Measurements from ENCODE around the gene CACNA1C. TPM values are rescaled to one million over a fixed set of nuclear protein-coding genes. Genes with fewer than 3 reads are reported as not detected.

CACNA1C gene
- total and polyA plus RNA-seq, 8 donors = 0.31 to 55.8 (median 7.2) TPM

DNA sequence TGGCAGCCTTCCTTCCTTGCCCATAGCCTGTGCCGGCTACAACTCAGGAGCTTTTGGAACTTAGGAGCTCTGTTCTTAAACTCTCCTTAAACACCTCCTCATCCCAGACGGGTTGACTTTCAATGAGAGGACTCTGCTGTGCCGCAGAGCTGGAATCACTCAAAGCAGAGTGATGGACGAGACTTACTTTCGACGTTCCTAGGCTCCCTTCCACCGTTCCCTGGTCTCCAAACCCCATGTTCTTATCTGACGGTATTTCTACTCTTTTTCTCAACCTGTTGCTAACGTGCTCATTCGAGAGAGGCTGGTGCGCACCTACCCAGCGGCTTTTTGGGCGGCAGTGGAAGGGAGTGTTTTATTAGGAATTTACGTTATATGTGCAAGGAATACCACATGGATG is 232.7 kb downstream of the CACNA1C start:
- Histone ChIP-seq H3K4me3 (no peak overlapping the region), H3K27ac (peak overlapping the region in 2 of 5 donors; percentile 56 to 82), H3K27me3 (no peaks in the 10 kb centered on the region), H3K36me3 (no peaks in the 10 kb centered on the region), H3K9me3 (no peaks in the 10 kb centered on the region), H3K4me1 (peaks cover 0 to 72% (median 42%) of the 10 kb centered on the region in 4 donors)
- 89 to 94% (median 92%) methylated on average over 14 of the region's 14 CpGs for WGBS, 5 donors
- intact Hi-C loops (cut with DNase I; ENCODE audit: low total_unique reads) = no loop called here
- no peak for DNase-seq
- no peak for TF ChIP-seq EP300 (IDR thresholded peaks at IDR 0.05)
- TF ChIP-seq POLR2A (IDR thresholded peaks at IDR 0.05) = no peak
- TF ChIP-seq, protein P1, sequence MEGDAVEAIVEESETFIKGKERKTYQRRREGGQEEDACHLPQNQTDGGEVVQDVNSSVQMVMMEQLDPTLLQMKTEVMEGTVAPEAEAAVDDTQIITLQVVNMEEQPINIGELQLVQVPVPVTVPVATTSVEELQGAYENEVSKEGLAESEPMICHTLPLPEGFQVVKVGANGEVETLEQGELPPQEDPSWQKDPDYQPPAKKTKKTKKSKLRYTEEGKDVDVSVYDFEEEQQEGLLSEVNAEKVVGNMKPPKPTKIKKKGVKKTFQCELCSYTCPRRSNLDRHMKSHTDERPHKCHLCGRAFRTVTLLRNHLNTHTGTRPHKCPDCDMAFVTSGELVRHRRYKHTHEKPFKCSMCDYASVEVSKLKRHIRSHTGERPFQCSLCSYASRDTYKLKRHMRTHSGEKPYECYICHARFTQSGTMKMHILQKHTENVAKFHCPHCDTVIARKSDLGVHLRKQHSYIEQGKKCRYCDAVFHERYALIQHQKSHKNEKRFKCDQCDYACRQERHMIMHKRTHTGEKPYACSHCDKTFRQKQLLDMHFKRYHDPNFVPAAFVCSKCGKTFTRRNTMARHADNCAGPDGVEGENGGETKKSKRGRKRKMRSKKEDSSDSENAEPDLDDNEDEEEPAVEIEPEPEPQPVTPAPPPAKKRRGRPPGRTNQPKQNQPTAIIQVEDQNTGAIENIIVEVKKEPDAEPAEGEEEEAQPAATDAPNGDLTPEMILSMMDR (IDR thresholded peaks at IDR 0.05) = no peak
- TF ChIP-seq POLR2AphosphoS5 (IDR thresholded peaks at IDR 0.05) = no peak

DNA sequence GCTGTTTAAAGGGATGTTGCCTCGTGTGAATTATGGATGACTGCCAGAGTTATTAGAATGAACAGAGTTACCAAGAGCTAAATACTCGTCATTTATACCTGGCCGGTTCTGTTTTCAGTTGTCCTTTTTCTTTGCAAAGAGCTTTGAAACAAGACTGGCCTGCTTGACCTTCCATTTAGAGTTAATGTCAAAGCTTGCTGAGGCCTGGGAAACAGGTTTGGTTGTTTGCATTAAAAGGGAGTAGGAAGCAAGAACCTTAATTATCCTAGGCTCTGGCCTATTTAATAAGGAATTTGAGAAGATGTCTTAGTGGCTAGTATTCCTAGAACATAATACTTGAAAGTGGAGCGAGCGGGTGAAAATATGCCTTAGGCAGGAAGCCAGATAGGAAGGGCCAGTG is 233.3 kb downstream of the CACNA1C start:
- H3K4me3 ChIP-seq = no peak overlapping the region
- peaks cover 0 to 72% (median 42%) of the 10 kb centered on the region in 4 donors for H3K4me1 ChIP-seq

DNA sequence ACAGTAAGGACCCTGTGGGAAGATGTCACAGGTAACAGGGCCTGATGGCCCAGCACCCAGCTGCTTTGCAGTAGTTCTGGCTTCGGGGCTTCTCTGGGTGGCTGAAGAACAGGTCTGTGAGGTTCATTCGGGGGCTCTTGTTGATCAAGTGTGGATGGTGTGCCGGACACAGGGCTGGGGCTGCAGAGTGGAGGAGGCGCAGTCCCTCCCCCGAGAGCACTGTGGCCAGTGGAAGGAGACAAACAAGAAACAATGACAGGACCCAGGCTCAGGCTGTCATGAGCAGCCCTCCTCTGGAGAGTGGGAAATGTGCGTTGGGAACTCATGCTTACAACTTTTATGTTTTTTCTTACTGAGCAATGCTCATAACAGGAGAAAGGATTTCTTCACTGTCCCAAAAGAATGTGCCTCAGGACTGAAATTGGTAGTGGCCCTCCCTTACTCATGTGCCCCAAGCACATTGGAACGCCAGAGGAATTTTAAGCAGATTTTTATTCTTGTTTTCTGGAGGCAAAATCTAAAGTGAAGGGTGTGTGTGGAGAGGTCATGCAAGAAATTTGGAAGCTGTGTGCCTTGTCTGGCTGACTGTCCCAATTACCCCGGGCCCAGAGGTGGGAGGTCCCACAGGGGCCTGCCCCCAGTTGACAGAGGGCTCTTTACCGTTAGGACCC is 233.8 kb downstream of the CACNA1C start:
- no peak for DNase-seq
- 56 to 77% (median 74%) methylated on average over 9 of the region's 9 CpGs for WGBS, 5 donors
- H3K27ac ChIP-seq = peak overlapping the region; percentile 14 to 82 (median 56)
- H3K9me3 ChIP-seq = no peaks in the 10 kb centered on the region
- TF ChIP-seq POLR2AphosphoS5 (IDR thresholded peaks at IDR 0.05) (peak in 1 of 3 donors; percentile 29), POLR2A (IDR thresholded peaks at IDR 0.05) (no peak), EP300 (IDR thresholded peaks at IDR 0.05) (no peak)
- TF ChIP-seq, protein P1 (IDR thresholded peaks at IDR 0.05) = no peak
- intact Hi-C loops (cut with DNase I; ENCODE audit: low total_unique reads) = no loop called here
- no peaks in the 10 kb centered on the region for H3K27me3 ChIP-seq
- no peaks in the 10 kb centered on the region for H3K36me3 ChIP-seq
- H3K4me3 ChIP-seq = no peak overlapping the region
- peaks cover 0 to 72% (median 42%) of the 10 kb centered on the region in 4 donors for H3K4me1 ChIP-seq

More for the DNA sequence above, 233.3 kb downstream of the CACNA1C start:
- WGBS, 5 donors = 62 to 72% (median 65%) methylated on average over 5 of the region's 5 CpGs
- TF ChIP-seq, protein P1 (IDR thresholded peaks at IDR 0.05) = no peak
- no peak for TF ChIP-seq POLR2AphosphoS5 (IDR thresholded peaks at IDR 0.05)
- TF ChIP-seq POLR2A (IDR thresholded peaks at IDR 0.05) = no peak
- no peak for TF ChIP-seq EP300 (IDR thresholded peaks at IDR 0.05)
- Histone ChIP-seq H3K36me3 (no peaks in the 10 kb centered on the region), H3K27ac (peak overlapping the region; percentile 14 to 82 (median 56)), H3K27me3 (no peaks in the 10 kb centered on the region), H3K9me3 (no peaks in the 10 kb centered on the region)
- intact Hi-C loops (cut with DNase I; ENCODE audit: low total_unique reads) = no loop called here
- DNase-seq = no peak

DNA sequence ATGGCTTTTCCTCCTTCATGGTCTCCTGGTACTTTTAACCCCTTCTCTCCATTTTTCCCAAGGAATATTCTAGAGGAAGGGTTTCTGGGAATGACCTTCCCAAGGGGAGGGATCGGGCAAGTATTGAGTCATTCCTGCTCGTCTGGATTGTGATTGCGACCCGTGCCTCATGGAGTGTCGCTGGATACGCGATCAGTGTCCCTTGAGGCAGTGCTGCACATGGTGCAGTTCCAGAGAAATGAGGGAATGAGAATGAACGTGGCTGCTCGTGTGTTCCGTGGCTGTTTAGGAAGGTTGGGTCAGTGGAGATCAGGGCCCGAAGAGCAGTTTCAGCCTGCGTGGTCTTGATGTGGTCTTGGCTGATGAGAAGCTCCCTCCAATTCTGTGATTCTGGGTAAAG is 234.4 kb downstream of the CACNA1C start:
- intact Hi-C loops (cut with DNase I; ENCODE audit: low total_unique reads) = no loop called here
- no peaks in the 10 kb centered on the region for H3K27me3 ChIP-seq
- H3K9me3 ChIP-seq = no peaks in the 10 kb centered on the region
- peak overlapping the region in 4 of 5 donors; percentile 47 to 82 (median 63) for H3K27ac ChIP-seq
- TF ChIP-seq, protein P1 (IDR thresholded peaks at IDR 0.05) = no peak
- TF ChIP-seq POLR2AphosphoS5 (IDR thresholded peaks at IDR 0.05) = peak in 2 of 3 donors; percentile 2 to 38
- no peak overlapping the region for H3K4me3 ChIP-seq
- DNase-seq = no peak
- no peaks in the 10 kb centered on the region for H3K36me3 ChIP-seq
- WGBS, 5 donors = 64 to 87% (median 82%) methylated on average over 12 of the region's 12 CpGs
- H3K4me1 ChIP-seq = peaks cover 0 to 70% (median 42%) of the 10 kb centered on the region in 4 donors
